Esophagus squamous epithelium (tissue), 4 donors: Measurements from ENCODE around the gene CDIP1.

ENCODE experiments used
- CTCF ChIP-seq, 6 experiments: fragments of 450-650 bp in 4 of 6; fragments of 200-600 bp in 2 of 6; sonication (generic) in 2 of 6; IDR thresholded peaks; one replicate each; pipeline ENCODE4 v1.5.1; 2016 to 2019; ENCODE audit warnings: antibody characterized with exemption in 6 of 6, mild to moderate bottlenecking in 4 of 6, moderate library complexity in 4 of 6
- POLR2A ChIP-seq, 4 donors: fragments of 450-650 bp; IDR thresholded peaks; one replicate each; pipeline ENCODE4 v1.6.1; 2017; ENCODE audit warnings: antibody characterized with exemption in 4 of 4, mild to moderate bottlenecking in 4 of 4, moderate library complexity in 3 of 4

GRCh38 chr16:4468972-4469371 is 69.6 kb downstream of the CDIP1 start:
- no peak for TF ChIP-seq POLR2A (IDR thresholded peaks at IDR 0.05)
- TF ChIP-seq CTCF (IDR thresholded peaks at IDR 0.05), result no peak
